AG04449 (cell line): ENCODE results near the gene RAB35.

Experiments
- CTCF ChIA-PET: fragments of 350-600 bp; formaldehyde crosslinking; extraction: SDS; loops from one replicate; lab custom pipeline; 2021; ENCODE audit warnings: antibody characterized with exemption; lab: Yijun Ruan, JAX
- POLR2A ChIA-PET: fragments of 400-600, 350-600 bp; formaldehyde crosslinking; extraction: SDS; loops from one replicate; lab custom pipeline; 2020; ENCODE audit warnings: antibody characterized with exemption, inconsistent platforms; lab: Yijun Ruan, JAX
- DNase-seq: peaks from one replicate; pipeline ENCODE4 v3.0.0-alpha.2; 2010; ENCODE audit warnings: low read depth, low spot score
- H3K4me3 ChIP-seq: 2 replicates; pipeline ENCODE4 v1.5.1; 2011; ENCODE audit warnings: low read depth, mild to moderate bottlenecking, control low read depth, low read length
- CTCF ChIP-seq: IDR thresholded peaks from one replicate; pipeline ENCODE4 v1.5.1; 2011; ENCODE audit warnings: mild to moderate bottlenecking, moderate library complexity, low read length, control low read depth, inconsistent platforms; ENCODE audit not compliant: insufficient read depth; ENCODE audit errors: missing control alignments

The RAB35 gene

GRCh38 chr12:120131116-120131515, 14.6 kb upstream of the RAB35 start:
- ChIA-PET POLR2A (no interaction called here), CTCF (interaction anchor here (1.1 kb wide), 1 partner anchor 10 kb away, joined by 3 read pairs; no protein-coding TSS in a partner anchor)
- no peak for TF ChIP-seq CTCF
- no peak overlapping the region for H3K4me3 ChIP-seq
- DNase-seq, result no peak

GRCh38 chr12:120130011-120130410, 13.5 kb upstream of the RAB35 start:
- TF ChIP-seq CTCF, result no peak
- DNase-seq, result no peak
- H3K4me3 ChIP-seq, result no peak overlapping the region
- ChIA-PET POLR2A (no interaction called here), CTCF (no interaction called here)

- DNase-seq, result no peak
- POLR2A ChIA-PET, result no interaction called here
- no peak overlapping the region for H3K4me3 ChIP-seq
- CTCF ChIA-PET, result no interaction called here
- no peak for TF ChIP-seq CTCF
Observed at GRCh38 chr12:120126635-120127005, 10.1 kb upstream of the RAB35 start.

GRCh38 chr12:120125792-120126634, 9.5 kb upstream of the RAB35 start:
- no peak for DNase-seq
- H3K4me3 ChIP-seq, result no peak overlapping the region
- CTCF ChIA-PET, result interaction anchor here (1.2 kb wide), 1 partner anchor 22 kb away, joined by 3 read pairs; no protein-coding TSS in a partner anchor
- no peak for TF ChIP-seq CTCF
- POLR2A ChIA-PET, result interaction anchor here (0.6 kb wide), 1 partner anchor 9 kb away, joined by 3 read pairs; no protein-coding TSS in a partner anchor

- no peak overlapping the region for H3K4me3 ChIP-seq
- DNase-seq, result no peak
- no peak for TF ChIP-seq CTCF
- POLR2A ChIA-PET, result no interaction called here
- CTCF ChIA-PET, result interaction anchor here (0.6 to 1.2 kb wide), 2 partner anchors 23 to 27 kb away, joined by 3 read pairs; no protein-coding TSS in a partner anchor
Observed at GRCh38 chr12:120125029-120125428, 8.5 kb upstream of the RAB35 start.

- no peak for DNase-seq
- ChIA-PET CTCF (no interaction called here), POLR2A (interaction anchor here (1.0 kb wide), 1 partner anchor 80 kb away, joined by 4 read pairs; no protein-coding TSS in a partner anchor)
- H3K4me3 ChIP-seq, result no peak overlapping the region
- no peak for TF ChIP-seq CTCF
Observed at GRCh38 chr12:120121766-120122293, 5.3 kb upstream of the RAB35 start.
